HEK293T (cell line): ENCODE data around the gene EVA1A.

Experiments
- CTCF ChIA-PET: fragments of 350-600 bp; formaldehyde crosslinking; extraction: SDS; loops from one replicate; lab custom pipeline; 2021; ENCODE audit warnings: antibody characterized with exemption, inconsistent platforms; lab: Yijun Ruan, JAX
- POLR2A ChIA-PET: fragments of 350-600 bp; formaldehyde crosslinking; extraction: SDS; loops from one replicate; lab custom pipeline; 2020; ENCODE audit warnings: antibody characterized with exemption, inconsistent platforms; lab: Yijun Ruan, JAX
- DNase-seq: peaks from one replicate; pipeline ENCODE4 v3.0.0; 2012; ENCODE audit warnings: mixed read lengths; ENCODE audit errors: extremely low spot score
- ARNT ChIP-seq: fragments of 450-650 bp; IDR thresholded peaks from 2 replicates; pipeline ENCODE4 v1.6.1; 2017; ENCODE audit warnings: mild to moderate bottlenecking
- BHLHE40 ChIP-seq: fragments of 450-650 bp; IDR thresholded peaks from 2 replicates; pipeline ENCODE4 v1.6.1; 2016; ENCODE audit warnings: mild to moderate bottlenecking, moderate library complexity, borderline replicate concordance
- CTBP1 ChIP-seq: fragments of 450-650 bp; IDR thresholded peaks from 2 replicates; pipeline ENCODE4 v1.6.1; 2016; ENCODE audit warnings: borderline replicate concordance
- ELF4 ChIP-seq: fragments of 450-650 bp; IDR thresholded peaks from 2 replicates; pipeline ENCODE4 v1.6.1; 2017; ENCODE audit warnings: antibody characterized with exemption
- FOXA1 ChIP-seq: fragments of 450-650 bp; IDR thresholded peaks from 2 replicates; pipeline ENCODE4 v1.6.1; 2016; ENCODE audit warnings: mild to moderate bottlenecking
- FOXK2 ChIP-seq: fragments of 450-650 bp; IDR thresholded peaks from 2 replicates; pipeline ENCODE4 v1.6.1; 2016; ENCODE audit warnings: mild to moderate bottlenecking
- FOXM1 ChIP-seq: fragments of 450-650 bp; IDR thresholded peaks from 2 replicates; pipeline ENCODE4 v1.6.1; 2017; ENCODE audit warnings: mild to moderate bottlenecking, borderline replicate concordance
- HDGF ChIP-seq: fragments of 450-650 bp; IDR thresholded peaks from 2 replicates; pipeline ENCODE4 v1.6.1; 2017; ENCODE audit warnings: antibody characterized with exemption, borderline replicate concordance
- L3MBTL2 ChIP-seq: fragments of 450-650 bp; conservative IDR thresholded peaks from 2 replicates; pipeline ENCODE4 v1.6.1; 2016; ENCODE audit warnings: mild to moderate bottlenecking
- LEF1 ChIP-seq: fragments of 450-650 bp; IDR thresholded peaks from 2 replicates; pipeline ENCODE4 v1.6.1; 2017; ENCODE audit warnings: mild to moderate bottlenecking, borderline replicate concordance
- NFRKB ChIP-seq: fragments of 450-650 bp; IDR thresholded peaks from 2 replicates; pipeline ENCODE4 v1.6.1; 2016; ENCODE audit warnings: mild to moderate bottlenecking, moderate library complexity
- PKNOX1 ChIP-seq: fragments of 450-650 bp; IDR thresholded peaks from 2 replicates; pipeline ENCODE4 v1.6.1; 2016
- SP1 ChIP-seq: fragments of 450-650 bp; IDR thresholded peaks from 2 replicates; pipeline ENCODE4 v1.6.1; 2017
- SUZ12 ChIP-seq: fragments of 450-650 bp; IDR thresholded peaks from 2 replicates; pipeline ENCODE4 v1.6.1; 2016; ENCODE audit warnings: mild to moderate bottlenecking
- TARDBP ChIP-seq: fragments of 450-650 bp; IDR thresholded peaks from 2 replicates; pipeline ENCODE4 v1.6.1; 2016
- ZNF384 ChIP-seq: fragments of 450-650 bp; IDR thresholded peaks from 2 replicates; pipeline ENCODE4 v1.6.1; 2016

Gene EVA1A

GRCh38 chr2:75600461-75601011 is 39.8 kb upstream of the EVA1A start:
- no peak for TF ChIP-seq PKNOX1
- no peak for TF ChIP-seq CTBP1
- TF ChIP-seq NFRKB = no peak
- TF ChIP-seq LEF1 = no peak
- no peak for TF ChIP-seq FOXA1
- TF ChIP-seq FOXM1 = no peak
- no peak for TF ChIP-seq ELF4
- no peak for TF ChIP-seq L3MBTL2
- TF ChIP-seq SP1 = no peak
- no peak for TF ChIP-seq ARNT
- no peak for DNase-seq
- POLR2A ChIA-PET = no interaction called here
- CTCF ChIA-PET = no interaction called here

- POLR2A ChIA-PET = no interaction called here
- CTCF ChIA-PET = no interaction called here
- DNase-seq = no peak
- TF ChIP-seq TARDBP (no peak), LEF1 (no peak), FOXM1 (no peak), NFRKB (no peak), CTBP1 (no peak), ZNF384 (no peak), SUZ12 (no peak), ELF4 (no peak), FOXA1 (no peak), FOXK2 (no peak), L3MBTL2 (no peak)
Observed at GRCh38 chr2:75598589-75599155, 37.9 kb upstream of the EVA1A start.

- TF ChIP-seq NFRKB = no peak
- no peak for TF ChIP-seq FOXK2
- TF ChIP-seq ELF4 = no peak
- TF ChIP-seq FOXA1 = no peak
- TF ChIP-seq LEF1 = no peak
- no peak for TF ChIP-seq L3MBTL2
- no peak for TF ChIP-seq PKNOX1
- no peak for TF ChIP-seq ARNT
- no peak for TF ChIP-seq TARDBP
- no peak for TF ChIP-seq SUZ12
- no peak for TF ChIP-seq BHLHE40
- TF ChIP-seq HDGF = no peak
- no peak for TF ChIP-seq FOXM1
- no peak for TF ChIP-seq CTBP1
- no peak for TF ChIP-seq SP1
- no peak for TF ChIP-seq ZNF384
- ChIA-PET CTCF (no interaction called here), POLR2A (no interaction called here)
- no peak for DNase-seq
Observed at GRCh38 chr2:75597949-75598348, 37.2 kb upstream of the EVA1A start.

DNA sequence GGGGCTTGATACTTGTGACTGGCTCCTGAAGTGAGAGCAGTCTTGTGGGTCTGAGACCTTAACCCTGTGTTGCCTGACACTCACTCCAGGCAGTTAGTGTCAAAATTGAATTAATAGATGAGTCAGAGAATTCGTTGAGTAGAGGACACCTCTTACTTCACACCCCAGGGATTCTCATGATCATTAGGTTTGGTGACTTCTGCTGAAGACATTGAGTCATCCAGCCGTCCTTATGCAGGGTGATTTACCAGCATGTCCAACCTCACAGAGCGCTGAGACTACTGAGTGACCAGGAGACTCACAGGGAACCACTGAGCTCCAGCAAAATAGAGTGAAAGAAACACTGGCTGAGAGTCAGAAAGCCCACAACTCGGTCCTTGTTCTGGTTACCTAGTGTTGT is 36.0 kb upstream of the EVA1A start:
- CTCF ChIA-PET = interaction anchor here (0.7 to 1.2 kb wide), 3 partner anchors 35 to 121 kb away, joined by 3 to 4 read pairs (median 3); no protein-coding TSS in a partner anchor

DNA sequence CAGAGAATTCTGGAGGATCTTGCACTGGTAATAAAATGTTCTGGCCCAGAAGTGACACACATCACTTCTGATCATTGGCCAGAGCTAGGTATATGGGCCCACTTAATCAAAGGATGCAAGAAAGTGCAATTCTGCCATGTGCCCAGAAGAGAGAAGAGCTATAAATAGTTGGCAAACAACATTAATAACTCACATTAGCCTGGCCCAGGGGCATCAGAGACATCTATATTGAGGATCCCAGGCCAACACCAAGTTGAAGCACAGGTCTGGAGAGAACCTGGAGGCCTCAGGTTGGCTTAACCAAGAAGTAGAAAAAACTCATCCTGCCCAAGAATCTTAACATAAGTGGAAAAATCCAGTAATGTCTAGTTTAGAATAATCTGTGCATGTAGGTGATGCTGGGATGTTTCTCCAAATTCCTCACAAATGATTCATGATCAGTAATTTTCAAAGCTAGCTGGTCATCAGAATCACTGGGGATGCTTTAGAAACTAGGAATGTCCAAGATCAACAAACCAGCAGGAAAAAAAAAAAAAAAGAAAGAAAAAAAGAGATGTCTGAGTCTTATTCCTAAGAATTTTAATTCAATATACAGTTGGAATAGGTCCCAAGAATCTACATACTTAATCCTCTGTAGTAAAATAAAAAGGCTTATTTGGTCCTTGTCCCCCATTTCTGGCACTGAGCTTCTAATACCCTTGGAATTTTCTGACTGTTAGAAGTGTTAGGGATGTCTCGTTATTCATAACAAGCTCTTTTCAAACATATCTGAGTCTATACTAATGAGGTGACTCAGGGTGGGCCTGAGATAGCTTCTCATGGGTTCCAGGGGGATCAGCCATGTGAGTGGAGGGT is 35.0 kb upstream of the EVA1A start:
- no peak for TF ChIP-seq FOXM1
- TF ChIP-seq PKNOX1 = no peak
- no peak for TF ChIP-seq ELF4
- no peak for TF ChIP-seq SP1
- TF ChIP-seq ARNT = no peak
- no peak for TF ChIP-seq HDGF
- ChIA-PET POLR2A (no interaction called here), CTCF (interaction anchor here (0.6 to 1.2 kb wide), 4 partner anchors 34 to 120 kb away, joined by 3 to 4 read pairs (median 3); no protein-coding TSS in a partner anchor)
- DNase-seq = no peak

More for the DNA sequence above, 36.0 kb upstream of the EVA1A start:
- POLR2A ChIA-PET = no interaction called here
- DNase-seq = no peak
- TF ChIP-seq NFRKB (no peak), SP1 (no peak), CTBP1 (no peak), ELF4 (no peak), TARDBP (no peak), FOXM1 (no peak), FOXA1 (no peak), ZNF384 (no peak), HDGF (no peak), LEF1 (no peak), BHLHE40 (no peak), PKNOX1 (no peak)
